Testis (tissue), 2 donors: ENCODE data around the gene IRF7.

Experiments used
- CTCF ChIP-seq, 3 experiments: fragments of 450-650 bp in 2 of 3; fragments of 200-600 bp in 1 of 3; sonication (generic) in 1 of 3; IDR thresholded peaks; one replicate each; pipeline ENCODE4 v1.5.1; 2016 to 2019; ENCODE audit warnings: antibody characterized with exemption in 3 of 3, mild to moderate bottlenecking in 2 of 3, moderate library complexity in 1 of 3
- POLR2A ChIP-seq: fragments of 450-650 bp; IDR thresholded peaks from one replicate; pipeline ENCODE4 v1.6.1; 2017; ENCODE audit warnings: antibody characterized with exemption, mild to moderate bottlenecking, moderate library complexity

DNA sequence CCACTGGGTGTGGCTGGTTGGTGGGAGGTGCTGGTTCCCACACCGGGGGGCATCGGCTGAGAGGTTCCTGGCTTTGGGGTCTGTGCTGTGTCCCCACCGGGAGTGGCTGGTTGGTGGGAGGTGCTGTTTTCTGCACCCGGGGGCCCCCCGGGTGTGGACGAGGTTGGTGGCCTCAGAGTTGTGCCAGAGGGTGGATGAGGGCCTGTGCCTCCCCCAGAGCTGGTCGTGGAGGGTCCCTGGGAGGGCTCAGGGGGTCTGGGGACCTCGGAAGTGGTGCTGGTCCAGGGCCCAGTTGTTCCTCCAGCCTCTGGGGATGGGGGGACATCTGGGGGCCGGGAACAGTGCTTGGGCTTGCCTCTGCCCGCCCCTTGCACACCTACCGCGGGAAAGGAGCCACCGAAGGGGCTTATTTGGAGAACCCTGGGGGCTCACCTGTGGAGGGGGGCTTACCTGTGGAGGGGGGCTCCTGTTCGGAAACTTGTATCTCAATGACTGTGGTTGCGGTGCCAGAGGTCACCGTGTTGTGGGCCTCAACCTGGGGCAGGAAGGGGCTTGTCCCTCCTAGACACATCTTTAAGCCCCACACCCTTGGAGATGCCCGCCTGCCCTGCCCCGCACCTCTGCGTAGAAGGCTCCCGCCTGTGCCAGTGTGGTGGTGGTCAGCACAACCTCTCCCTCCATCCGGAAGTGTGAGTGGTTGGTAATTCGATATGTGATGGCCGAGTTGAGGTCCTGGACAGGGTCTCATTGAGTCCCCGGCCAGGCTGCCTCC is 3.3 kb upstream of the IRF7 start:
- TF ChIP-seq CTCF (IDR thresholded peaks at IDR 0.05) = no peak
- no peak for TF ChIP-seq POLR2A
